HG02571 (cell line): ENCODE data around the gene RIC8B.

Experiments
- ATAC-seq: cut with Tn5 transposase; IDR thresholded peaks from one replicate; pipeline ENCODE4 v1.9.1; 2021; ENCODE audit warnings: mild to moderate bottlenecking, moderate library complexity; ENCODE audit not compliant: unreplicated experiment

RIC8B gene

GRCh38 chr12:106926657-106927056 lies 152.2 kb downstream of the RIC8B start:
- ATAC-seq, result no peak

GRCh38 chr12:106934277-106934676 lies 159.8 kb downstream of the RIC8B start:
- no peak for ATAC-seq
